RPMI8226 (cell line): ENCODE results near the gene SIM2.

ENCODE experiments used
- DNase-seq: peaks from one replicate; pipeline ENCODE4 v3.0.0-alpha.2; 2015

The SIM2 gene

DNA sequence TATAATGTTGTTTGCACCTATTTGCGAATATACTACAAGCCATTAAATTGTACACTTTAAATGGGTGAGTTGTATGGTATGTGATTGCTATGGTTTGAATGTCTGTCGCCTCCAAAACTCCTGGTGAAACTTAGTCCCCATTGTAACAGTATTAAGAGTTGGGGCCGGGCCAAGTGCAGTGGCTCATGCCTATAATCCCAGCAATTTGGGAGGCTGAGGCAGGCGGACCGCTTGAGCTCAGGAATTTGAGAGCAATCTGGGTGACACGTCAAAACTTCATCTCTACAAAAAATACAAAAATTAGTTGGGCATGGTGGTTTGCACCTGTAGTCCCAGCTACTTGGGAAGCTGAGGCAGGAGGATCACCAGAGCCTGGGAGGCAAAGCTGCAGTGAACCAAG, 12.0 kb upstream of the SIM2 start:
- DNase-seq: no peak

GRCh38 chr21:36688324-36688723, 10.6 kb upstream of the SIM2 start:
- no peak for DNase-seq

DNA sequence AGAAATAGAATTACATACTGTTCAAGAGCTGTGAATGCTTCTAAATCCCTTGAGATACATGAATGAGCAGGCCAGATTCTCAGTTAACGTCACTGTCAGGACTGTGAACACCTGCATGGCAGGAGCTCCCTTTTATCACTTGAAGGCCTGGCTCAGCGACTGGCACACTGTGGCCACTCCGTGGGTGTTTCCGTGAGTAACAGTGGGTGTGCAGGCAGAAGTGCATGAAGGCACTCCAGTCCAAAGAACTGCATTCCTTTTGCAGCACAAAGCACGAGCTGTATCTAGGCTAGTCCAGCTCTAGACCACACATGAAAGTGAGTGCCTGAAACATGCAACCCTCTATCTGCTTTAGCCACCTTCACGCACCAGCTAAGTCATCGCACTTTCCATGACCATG, 9.6 kb upstream of the SIM2 start:
- DNase-seq: no peak

DNA sequence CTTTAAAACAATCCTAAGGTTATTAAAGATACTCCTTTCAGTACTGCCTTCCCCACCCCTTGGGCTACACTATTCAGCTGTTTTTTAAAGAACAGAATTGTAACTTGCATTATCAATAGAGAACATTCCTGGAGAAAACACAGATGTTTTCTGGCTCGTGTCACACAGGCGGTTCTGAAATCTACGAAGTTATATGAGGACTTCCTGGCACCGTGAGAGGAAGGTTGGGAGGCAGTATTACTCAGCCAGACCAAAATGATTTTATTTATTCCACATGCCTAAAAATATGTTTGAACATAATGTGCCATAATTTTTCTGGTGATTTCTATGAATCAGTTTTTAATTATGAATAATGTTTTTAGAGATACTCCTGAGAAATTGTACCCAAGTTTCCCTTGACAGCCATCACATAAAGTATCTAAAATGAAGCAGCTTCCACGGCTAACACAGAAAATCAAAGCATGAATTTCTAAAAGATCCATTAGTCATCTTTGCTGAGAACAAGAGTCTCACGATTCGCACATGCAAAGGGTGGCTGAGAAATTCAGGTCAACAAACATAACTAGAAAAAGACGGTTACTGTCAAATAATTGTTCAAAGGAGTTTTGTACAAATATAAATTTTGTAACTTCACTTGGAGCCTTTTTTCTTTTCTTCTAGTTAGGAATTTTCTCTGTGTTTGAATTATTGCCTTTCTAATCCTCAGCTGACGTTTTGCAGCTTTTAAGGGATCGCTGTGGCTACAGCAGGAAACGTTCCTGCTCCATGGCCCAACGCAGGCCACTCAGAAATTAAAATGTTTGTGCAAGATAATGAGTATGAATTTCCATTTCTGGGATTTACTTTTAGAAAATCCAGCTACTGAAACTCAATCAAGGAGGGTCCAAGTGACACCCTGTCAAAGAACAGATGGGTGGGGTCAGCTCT, 8.0 kb upstream of the SIM2 start:
- DNase-seq: no peak

GRCh38 chr21:36691555-36692041, 7.3 kb upstream of the SIM2 start:
- no peak for DNase-seq

DNA sequence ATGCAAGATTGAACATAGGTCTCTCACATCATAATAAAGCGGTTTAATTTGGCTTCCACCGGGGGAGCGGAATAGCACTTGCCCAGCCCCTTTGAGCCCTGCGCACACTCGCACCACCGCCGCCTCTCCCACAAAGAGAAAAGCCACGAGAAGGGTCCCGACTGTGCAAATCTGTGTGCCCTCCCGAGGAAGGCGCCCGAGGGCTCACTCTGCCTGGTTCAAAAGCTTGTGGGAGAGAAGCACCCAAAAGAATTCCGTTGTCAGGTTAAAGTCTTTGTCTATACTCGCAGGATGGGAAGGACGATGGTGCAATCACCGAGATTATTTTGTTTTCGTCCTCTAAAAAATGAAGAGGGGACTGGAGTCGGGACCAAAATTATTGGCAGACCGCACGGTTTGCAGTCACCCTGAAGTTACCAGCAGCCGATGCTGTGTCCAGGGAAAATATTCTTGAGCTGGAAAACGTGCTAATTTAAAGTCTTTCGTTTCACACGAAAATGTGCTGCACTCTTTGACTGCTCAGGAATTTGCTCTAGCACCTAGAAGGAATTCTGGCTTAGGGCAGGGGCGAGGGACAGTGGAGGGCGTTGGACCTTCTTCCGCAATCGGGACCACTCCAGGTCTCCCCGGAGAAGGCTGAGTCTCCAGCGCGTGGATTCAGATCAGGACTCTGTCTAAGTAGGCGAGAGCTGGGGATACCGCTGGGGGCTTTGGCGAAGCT, 6.6 kb upstream of the SIM2 start:
- DNase-seq: no peak

DNA sequence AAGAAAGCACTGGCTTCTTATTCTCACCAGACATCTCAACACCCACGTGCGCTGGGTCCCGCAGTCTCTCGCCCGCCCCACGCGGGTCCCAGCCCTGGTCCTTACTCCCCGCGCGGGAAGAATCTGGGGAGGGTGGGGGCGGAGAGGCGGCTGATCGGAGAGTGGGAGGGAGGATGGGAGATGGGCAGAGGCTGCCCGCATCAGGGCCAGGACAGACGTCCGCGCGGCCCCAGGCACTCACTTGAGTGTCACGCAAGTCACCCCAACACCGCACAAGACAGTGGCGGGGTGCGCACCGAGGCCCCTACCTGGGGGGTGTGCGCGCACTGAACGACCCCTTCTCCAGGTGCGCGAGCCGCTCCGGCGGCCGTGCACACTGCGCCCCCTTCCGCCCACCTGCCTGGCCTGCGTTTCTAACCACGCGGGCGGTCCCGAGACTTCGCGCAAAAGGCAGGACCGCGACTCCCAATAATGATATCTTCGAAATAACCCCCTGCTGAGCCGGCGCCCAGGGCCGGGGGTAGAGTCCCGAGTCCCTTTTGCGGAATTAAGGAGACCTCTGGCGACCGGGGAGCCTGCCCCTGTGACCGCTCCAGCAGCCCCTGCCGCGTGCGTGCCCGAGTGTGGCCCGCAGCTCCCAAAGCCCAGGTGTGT, 6.0 kb upstream of the SIM2 start:
- no peak for DNase-seq

DNA sequence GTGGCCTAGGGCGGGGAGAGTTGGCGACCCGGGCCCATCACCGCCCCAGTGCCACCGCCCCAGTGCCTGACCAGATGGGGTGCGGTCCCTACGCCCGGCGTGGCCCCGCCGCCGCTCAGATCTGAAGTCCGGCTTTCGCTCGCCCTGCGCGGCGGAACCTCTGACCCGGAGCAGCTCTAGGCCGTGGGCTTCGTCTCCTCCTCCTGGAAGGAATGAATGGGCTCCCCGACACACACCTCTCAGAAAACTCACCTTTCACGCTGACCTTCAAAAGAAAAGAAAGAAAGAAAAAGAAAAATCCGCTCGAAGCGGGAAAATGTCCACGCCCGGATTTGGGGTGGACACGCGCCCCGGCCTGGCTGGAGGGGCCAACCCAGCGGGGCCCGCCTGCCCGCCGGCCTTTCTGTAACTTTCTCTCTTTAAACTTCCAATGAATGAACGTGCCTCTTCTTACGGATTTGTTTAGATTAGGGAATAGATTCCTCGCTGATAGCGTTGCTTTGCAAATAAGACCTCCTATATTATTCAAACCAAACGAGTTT, 5.4 kb upstream of the SIM2 start:
- DNase-seq: no peak

- no peak for DNase-seq
These were observed 4.8 kb upstream of the SIM2 start for GRCh38 chr21:36694031-36694515.

DNA sequence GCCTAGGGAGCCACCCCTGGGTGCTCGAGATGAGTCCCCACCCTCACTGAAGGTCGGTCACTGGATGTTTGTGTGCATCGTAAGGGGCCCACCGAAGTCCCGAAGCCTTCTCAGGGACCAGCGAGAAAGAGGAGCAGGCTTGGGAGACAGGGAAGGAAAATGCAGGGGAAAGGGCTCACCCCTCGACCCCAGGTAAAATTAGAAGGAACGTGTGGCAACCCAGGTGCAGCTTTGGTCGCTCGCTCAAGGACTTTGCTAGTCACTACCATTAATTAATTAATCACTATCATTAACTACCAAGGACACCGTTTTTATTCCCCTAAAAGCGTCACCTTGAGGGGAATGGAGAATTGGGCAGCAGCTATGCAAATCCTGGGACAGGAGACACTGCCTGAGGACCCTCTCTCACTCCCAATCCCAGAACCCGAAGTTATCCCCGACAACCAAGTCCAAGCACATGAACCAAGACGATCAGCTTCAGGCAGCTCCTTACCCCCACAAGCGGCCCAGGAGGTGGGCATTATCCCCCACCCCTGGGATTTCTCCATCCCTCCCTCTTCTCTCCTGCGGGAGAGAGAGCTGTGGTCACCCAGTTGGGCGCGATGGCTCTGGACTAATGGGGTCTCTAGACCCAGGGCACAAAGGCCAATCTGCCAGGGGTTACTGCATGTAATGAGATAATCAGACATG, 4.2 kb upstream of the SIM2 start:
- no peak for DNase-seq

GRCh38 chr21:36695283-36695634, 3.7 kb upstream of the SIM2 start:
- no peak for DNase-seq

GRCh38 chr21:36695671-36696389, 3.1 kb upstream of the SIM2 start:
- no peak for DNase-seq

GRCh38 chr21:36696390-36697059, 2.4 kb upstream of the SIM2 start:
- no peak for DNase-seq

DNA sequence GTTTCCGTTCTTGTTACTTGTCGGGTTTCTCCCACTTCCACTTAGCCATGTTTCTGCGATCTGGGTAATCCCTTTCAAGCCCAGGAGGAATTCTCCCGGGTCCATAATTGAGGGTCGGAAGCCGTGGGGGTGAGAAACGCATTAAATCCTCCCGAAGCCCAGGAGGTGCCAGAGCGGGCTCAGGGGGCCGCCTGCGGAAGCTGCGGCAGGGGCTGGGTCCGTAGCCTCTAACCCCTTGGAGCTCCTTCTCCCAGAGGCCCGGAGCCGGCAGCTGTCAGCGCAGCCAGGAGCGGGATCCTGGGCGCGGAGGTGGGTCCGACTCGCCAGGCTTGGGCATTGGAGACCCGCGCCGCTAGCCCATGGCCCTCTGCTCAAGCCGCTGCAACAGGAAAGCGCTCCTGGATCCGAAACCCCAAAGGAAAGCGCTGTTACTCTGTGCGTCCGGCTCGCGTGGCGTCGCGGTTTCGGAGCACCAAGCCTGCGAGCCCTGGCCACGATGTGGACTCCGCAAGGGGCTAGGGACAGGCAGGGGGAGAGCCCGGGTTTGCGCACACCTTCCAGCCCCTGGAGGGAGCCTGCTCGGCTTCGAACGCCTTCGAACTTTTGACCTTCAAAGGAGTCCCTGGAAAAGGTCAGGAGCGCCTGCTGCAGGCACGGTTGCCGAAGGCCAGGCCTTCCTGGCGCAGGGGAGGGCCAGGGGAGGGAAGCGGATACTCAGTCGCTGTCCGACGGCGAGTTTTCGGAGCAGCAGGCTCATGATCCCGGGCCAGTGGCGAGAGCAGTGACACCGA, 1.7 kb upstream of the SIM2 start:
- DNase-seq: no peak

DNA sequence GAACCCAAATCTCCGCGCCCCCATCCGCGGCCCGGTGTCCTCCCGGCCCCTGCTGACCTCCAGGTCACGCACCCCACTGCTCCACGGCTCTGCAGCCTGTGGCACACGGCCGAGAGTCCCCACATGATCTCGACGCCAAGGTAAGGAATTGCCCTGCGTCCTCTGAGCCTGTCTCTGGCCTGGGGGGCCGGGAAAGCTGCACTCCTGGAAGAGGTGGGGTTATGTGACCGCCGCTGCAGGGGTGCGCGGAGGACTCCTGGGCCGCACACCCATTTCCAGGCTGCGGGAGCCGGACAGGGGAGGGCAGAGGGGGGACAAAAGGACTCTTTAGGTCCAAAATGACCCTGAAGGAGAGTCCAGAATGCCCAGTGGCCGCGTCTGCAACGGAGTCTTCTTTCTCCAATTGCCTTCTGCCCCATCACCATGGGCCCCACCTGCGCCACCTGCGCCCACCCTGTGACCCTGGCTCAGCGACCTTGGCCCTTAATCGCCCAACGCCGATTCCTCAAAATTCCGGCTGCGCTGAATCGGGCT, 997 bp upstream of the SIM2 start:
- no peak for DNase-seq

DNA sequence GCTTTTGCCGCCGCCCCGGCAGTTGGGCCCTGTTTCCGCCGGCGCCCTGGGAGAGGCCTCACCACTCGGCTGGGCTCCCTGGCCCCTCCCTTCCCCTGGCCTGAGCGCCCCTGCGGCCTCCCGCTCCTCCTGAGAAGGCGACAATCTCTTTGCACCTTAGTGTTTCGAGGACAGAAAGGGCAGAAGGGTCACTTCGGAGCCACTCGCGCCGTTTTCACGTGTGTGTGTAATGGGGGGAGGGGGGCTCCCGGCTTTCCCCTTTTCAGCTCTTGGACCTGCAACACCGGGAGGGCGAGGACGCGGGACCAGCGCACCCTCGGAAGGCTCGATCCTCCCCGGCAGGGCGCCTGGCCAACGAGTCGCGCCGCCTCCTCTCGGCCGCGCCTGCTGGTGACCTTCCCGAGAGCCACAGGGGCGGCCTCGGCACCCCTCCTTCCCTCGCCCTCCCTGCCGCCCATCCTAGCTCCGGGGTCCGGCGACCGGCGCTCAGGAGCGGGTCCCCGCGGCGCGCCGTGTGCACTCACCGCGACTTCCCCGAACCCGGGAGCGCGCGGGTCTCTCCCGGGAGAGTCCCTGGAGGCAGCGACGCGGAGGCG, 432 bp upstream of the SIM2 start:
- DNase-seq: no peak

GRCh38 chr21:36699546-36700294, 805 bp downstream of the SIM2 start:
- DNase-seq: no peak

GRCh38 chr21:36700295-36700970, 1.5 kb downstream of the SIM2 start:
- DNase-seq: no peak
